A549 (cell line): Measurements from ENCODE around the gene IGFL3.

Source experiments
- BHLHE40 ChIP-seq: IDR thresholded peaks from 2 replicates; pipeline ENCODE4 v1.6.1; 2012; ENCODE audit warnings: low read depth, low read length, inconsistent platforms
- CEBPB ChIP-seq, 2 experiments: fragments of >200 bp in 1 of 2; sonication (Bioruptor Twin) in 1 of 2; formaldehyde crosslinking in 1 of 2; IDR thresholded peaks; 2 replicates each; pipeline ENCODE4 v1.6.1; 2012 to 2016
- FOSL2 ChIP-seq, 2 experiments: fragments of 450-650 bp in 1 of 2; fragments of >200 bp in 1 of 2; sonication (Bioruptor Twin) in 1 of 2; formaldehyde crosslinking; IDR thresholded peaks; 2 replicates each; pipeline versions ENCODE4 v1.5.0 to v1.6.1; 2016 to 2020; ENCODE audit warnings: mild to moderate bottlenecking in 1 of 2, moderate library complexity in 1 of 2
- JUN ChIP-seq, 2 experiments: fragments of >200 bp; sonication (Bioruptor Twin); formaldehyde crosslinking; IDR thresholded peaks; 2 replicates in 1 of 2; 3 replicates in 1 of 2; pipeline ENCODE4 v1.6.1; 2016 to 2017
- MAFK ChIP-seq: fragments of 450-650 bp; IDR thresholded peaks from 2 replicates; pipeline ENCODE4 v1.6.1; 2014; ENCODE audit not compliant: partially characterized antibody
- MAZ ChIP-seq: fragments of 150-350 bp; IDR thresholded peaks from 2 replicates; pipeline ENCODE4 v1.6.1; 2014; ENCODE audit warnings: antibody characterized with exemption, low read depth, low read length, borderline replicate concordance
- POLR2A ChIP-seq: IDR thresholded peaks from 2 replicates; pipeline ENCODE4 v1.6.1; 2012; ENCODE audit warnings: mild to moderate bottlenecking, low read length
- POLR2AphosphoS2 ChIP-seq: conservative IDR thresholded peaks from 2 replicates; pipeline ENCODE4 v1.6.1; 2012; ENCODE audit warnings: low read length, improper control_type of control experiment, inconsistent platforms
- SMC3 ChIP-seq: fragments of >200 bp; sonication (Bioruptor Twin); formaldehyde crosslinking; IDR thresholded peaks from 3 replicates; pipeline ENCODE4 v1.6.1; 2018; ENCODE audit warnings: inconsistent platforms
- ZFP36 ChIP-seq: fragments of 450-650 bp; IDR thresholded peaks from 2 replicates; pipeline ENCODE4 v1.6.1; 2014; ENCODE audit warnings: borderline replicate concordance; ENCODE audit not compliant: partially characterized antibody
- TF ChIP-seq, protein P1 (sequence below): fragments of 200-600 bp; sonication (generic); IDR thresholded peaks from 2 replicates; pipeline ENCODE4 v1.6.1; 2016; ENCODE audit warnings: antibody characterized with exemption, mild to moderate bottlenecking, moderate library complexity
- TF ChIP-seq, protein P2 (sequence below): fragments of >200 bp; sonication (Bioruptor Twin); formaldehyde crosslinking; IDR thresholded peaks from 3 replicates; pipeline ENCODE4 v1.5.1; 2016
- TF ChIP-seq, protein P3 (sequence below): fragments of >200 bp; sonication (Bioruptor Twin); formaldehyde crosslinking; IDR thresholded peaks from 3 replicates; pipeline ENCODE4 v1.6.1; 2016
- TF ChIP-seq, protein P4 (sequence below): IDR thresholded peaks from 2 replicates; pipeline ENCODE4 v1.6.1; 2012

DNA sequence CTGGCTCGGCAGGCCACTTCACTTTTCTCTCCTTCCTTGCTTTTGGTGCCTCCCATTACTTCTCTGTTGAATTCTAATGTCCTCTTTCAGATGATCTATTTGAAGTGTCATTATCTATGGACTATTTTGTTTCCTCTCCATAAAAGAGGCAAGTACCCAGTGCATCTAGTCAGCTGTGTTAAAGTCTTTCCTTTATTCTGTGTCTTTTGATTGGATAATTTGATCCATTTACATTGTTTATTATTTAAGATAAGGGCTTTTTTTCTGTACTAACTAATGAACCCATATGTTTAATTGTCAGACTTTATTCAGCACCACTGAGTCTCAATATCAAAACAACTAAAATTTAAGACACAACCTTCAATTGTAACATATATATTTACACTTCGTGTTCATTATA is 36.4 kb downstream of the IGFL3 start:
- TF ChIP-seq, protein P1, sequence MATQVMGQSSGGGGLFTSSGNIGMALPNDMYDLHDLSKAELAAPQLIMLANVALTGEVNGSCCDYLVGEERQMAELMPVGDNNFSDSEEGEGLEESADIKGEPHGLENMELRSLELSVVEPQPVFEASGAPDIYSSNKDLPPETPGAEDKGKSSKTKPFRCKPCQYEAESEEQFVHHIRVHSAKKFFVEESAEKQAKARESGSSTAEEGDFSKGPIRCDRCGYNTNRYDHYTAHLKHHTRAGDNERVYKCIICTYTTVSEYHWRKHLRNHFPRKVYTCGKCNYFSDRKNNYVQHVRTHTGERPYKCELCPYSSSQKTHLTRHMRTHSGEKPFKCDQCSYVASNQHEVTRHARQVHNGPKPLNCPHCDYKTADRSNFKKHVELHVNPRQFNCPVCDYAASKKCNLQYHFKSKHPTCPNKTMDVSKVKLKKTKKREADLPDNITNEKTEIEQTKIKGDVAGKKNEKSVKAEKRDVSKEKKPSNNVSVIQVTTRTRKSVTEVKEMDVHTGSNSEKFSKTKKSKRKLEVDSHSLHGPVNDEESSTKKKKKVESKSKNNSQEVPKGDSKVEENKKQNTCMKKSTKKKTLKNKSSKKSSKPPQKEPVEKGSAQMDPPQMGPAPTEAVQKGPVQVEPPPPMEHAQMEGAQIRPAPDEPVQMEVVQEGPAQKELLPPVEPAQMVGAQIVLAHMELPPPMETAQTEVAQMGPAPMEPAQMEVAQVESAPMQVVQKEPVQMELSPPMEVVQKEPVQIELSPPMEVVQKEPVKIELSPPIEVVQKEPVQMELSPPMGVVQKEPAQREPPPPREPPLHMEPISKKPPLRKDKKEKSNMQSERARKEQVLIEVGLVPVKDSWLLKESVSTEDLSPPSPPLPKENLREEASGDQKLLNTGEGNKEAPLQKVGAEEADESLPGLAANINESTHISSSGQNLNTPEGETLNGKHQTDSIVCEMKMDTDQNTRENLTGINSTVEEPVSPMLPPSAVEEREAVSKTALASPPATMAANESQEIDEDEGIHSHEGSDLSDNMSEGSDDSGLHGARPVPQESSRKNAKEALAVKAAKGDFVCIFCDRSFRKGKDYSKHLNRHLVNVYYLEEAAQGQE: no peak
- TF ChIP-seq CEBPB (IDR thresholded peaks at IDR 0.05) (no peak), MAZ (no peak), POLR2A (no peak), POLR2AphosphoS2 (no peak), SMC3 (no peak), FOSL2 (IDR thresholded peaks at IDR 0.05) (no peak), FOSL2 (CRISPR knock-in tag; IDR thresholded peaks at IDR 0.05) (no peak), MAFK (no peak), JUN (IDR thresholded peaks at IDR 0.05) (no peak), BHLHE40 (no peak), ZFP36 (no peak)
- TF ChIP-seq, protein P2, sequence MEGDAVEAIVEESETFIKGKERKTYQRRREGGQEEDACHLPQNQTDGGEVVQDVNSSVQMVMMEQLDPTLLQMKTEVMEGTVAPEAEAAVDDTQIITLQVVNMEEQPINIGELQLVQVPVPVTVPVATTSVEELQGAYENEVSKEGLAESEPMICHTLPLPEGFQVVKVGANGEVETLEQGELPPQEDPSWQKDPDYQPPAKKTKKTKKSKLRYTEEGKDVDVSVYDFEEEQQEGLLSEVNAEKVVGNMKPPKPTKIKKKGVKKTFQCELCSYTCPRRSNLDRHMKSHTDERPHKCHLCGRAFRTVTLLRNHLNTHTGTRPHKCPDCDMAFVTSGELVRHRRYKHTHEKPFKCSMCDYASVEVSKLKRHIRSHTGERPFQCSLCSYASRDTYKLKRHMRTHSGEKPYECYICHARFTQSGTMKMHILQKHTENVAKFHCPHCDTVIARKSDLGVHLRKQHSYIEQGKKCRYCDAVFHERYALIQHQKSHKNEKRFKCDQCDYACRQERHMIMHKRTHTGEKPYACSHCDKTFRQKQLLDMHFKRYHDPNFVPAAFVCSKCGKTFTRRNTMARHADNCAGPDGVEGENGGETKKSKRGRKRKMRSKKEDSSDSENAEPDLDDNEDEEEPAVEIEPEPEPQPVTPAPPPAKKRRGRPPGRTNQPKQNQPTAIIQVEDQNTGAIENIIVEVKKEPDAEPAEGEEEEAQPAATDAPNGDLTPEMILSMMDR: no peak
- TF ChIP-seq, protein P3, sequence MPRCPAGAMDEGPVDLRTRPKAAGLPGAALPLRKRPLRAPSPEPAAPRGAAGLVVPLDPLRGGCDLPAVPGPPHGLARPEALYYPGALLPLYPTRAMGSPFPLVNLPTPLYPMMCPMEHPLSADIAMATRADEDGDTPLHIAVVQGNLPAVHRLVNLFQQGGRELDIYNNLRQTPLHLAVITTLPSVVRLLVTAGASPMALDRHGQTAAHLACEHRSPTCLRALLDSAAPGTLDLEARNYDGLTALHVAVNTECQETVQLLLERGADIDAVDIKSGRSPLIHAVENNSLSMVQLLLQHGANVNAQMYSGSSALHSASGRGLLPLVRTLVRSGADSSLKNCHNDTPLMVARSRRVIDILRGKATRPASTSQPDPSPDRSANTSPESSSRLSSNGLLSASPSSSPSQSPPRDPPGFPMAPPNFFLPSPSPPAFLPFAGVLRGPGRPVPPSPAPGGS: no peak
- TF ChIP-seq, protein P4, sequence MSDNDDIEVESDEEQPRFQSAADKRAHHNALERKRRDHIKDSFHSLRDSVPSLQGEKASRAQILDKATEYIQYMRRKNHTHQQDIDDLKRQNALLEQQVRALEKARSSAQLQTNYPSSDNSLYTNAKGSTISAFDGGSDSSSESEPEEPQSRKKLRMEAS: no peak
